ENCODE data around the gene OSTN. TPM values are rescaled to one million over a fixed set of nuclear protein-coding genes. Genes with fewer than 3 reads are reported as not detected.

OSTN gene
- polyA plus RNA-seq, 1 experiment, result not detected

DNA sequence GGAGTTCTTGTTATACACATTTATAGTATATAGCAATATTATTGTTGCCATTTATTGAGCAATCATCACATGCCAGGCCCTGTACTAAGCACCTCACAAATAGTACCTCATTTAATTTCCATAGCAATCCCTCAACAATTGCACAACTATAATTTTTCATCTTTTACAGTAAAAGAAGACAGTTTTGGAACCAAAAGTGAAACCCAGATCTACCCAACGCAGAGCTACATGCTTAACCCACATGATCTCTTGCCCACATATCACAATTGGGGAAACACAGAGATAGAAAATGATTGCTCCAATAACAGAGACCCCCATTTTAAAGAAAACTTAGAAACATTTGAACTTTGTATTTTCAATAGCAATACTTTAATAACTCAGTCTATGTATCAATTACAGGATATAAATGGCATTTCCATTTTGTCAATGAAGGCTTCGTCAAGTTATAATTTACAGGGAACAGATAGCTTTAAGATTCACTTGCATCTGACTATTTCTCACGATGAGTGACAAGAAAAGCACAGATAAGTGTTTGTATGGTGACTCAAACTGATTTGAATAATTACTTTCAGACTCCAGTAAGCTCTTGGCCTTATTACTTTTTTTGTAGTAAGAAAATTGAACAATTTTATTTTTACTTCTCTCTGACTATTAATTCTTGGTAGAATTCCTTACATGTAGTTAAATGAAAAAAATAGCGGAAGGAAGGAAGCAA, 91.4 kb downstream of the OSTN start:
- Histone ChIP-seq H3K36me3 (ENCODE audit: control insufficient read depth, insufficient read depth, low read length) (no peaks in the 10 kb centered on the region), H3K27me3 (ENCODE audit: control insufficient read depth, insufficient read depth, low read length) (no peaks in the 10 kb centered on the region), H3K4me3 (ENCODE audit: low read depth, low read length) (no peak overlapping the region)
- ChIA-PET POLR2A (no interaction called here), CTCF (interaction anchor here (0.7 kb wide), 1 partner anchor 29 kb away, joined by 3 read pairs; no protein-coding TSS in a partner anchor)
- DNase-seq (ENCODE audit: low read depth), result no peak
- TF ChIP-seq CTCF (IDR thresholded peaks at IDR 0.05; ENCODE audit: insufficient read depth, low read depth, low read length), result no peak

DNA sequence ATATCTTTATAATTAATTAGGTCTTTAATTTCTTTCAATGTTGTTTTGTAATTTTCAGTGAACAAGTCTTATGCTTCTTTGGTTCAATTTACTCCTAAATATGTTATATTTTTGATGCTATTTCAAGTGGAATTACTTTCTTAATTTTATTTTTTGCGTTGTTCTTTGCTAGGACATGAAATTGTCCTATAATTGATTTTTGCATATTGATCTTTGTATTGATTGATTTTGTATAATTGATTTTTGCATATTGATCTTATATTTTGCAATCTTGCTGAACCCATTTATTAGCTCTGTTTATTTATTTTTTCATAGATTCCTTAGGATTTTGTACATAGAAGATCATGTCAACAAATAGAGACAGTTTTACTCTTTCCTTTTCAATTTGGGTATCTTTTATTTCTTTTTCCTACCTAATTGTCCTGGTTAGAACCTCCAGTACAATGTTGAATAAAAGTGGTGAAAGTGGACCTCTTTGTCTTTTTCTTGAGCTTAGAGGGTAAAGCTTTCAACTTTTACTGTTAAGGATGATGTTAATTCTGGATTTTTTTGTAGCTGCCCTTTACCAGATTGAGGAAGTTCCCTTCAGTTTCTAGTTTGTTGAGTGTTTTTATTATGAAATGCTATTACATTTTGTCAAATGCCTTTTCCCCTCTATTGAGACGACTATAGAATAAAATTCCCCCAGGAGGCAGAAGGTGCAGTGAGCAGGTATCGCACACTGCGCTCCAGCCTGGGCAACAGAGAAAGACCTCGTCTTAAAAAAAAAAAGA, 93.4 kb downstream of the OSTN start:
- Histone ChIP-seq H3K27me3 (ENCODE audit: control insufficient read depth, insufficient read depth, low read length) (no peaks in the 10 kb centered on the region), H3K36me3 (ENCODE audit: control insufficient read depth, insufficient read depth, low read length) (no peaks in the 10 kb centered on the region), H3K4me3 (ENCODE audit: low read depth, low read length) (no peak overlapping the region)
- ChIA-PET CTCF (no interaction called here), POLR2A (no interaction called here)
- no peak for TF ChIP-seq CTCF (IDR thresholded peaks at IDR 0.05; ENCODE audit: insufficient read depth, low read depth, low read length)
- DNase-seq (ENCODE audit: low read depth), result no peak

- CTCF ChIA-PET, result interaction anchor here (1.3 kb wide), 1 partner anchor 10 kb away, joined by 3 read pairs; no protein-coding TSS in a partner anchor
These were observed 95.2 kb downstream of the OSTN start for GRCh38 chr3:191294291-191294690.

GRCh38 chr3:191296041-191296541, 97.0 kb downstream of the OSTN start:
- CTCF ChIA-PET, result no interaction called here
- no peaks in the 10 kb centered on the region for H3K36me3 ChIP-seq (ENCODE audit: control insufficient read depth, insufficient read depth, low read length)
- POLR2A ChIA-PET, result no interaction called here
- H3K27me3 ChIP-seq (ENCODE audit: control insufficient read depth, insufficient read depth, low read length), result no peaks in the 10 kb centered on the region
- H3K4me3 ChIP-seq (ENCODE audit: low read depth, low read length), result no peak overlapping the region
- no peak for TF ChIP-seq CTCF (IDR thresholded peaks at IDR 0.05; ENCODE audit: insufficient read depth, low read depth, low read length)
- DNase-seq (ENCODE audit: low read depth), result no peak

More at GRCh38 chr3:191294291-191294690, 95.2 kb downstream of the OSTN start:
- POLR2A ChIA-PET, result no interaction called here
- Histone ChIP-seq H3K27me3 (ENCODE audit: control insufficient read depth, insufficient read depth, low read length) (no peaks in the 10 kb centered on the region), H3K36me3 (ENCODE audit: control insufficient read depth, insufficient read depth, low read length) (no peaks in the 10 kb centered on the region), H3K4me3 (ENCODE audit: low read depth, low read length) (no peak overlapping the region)
- DNase-seq (ENCODE audit: low read depth), result no peak
- no peak for TF ChIP-seq CTCF (IDR thresholded peaks at IDR 0.05; ENCODE audit: insufficient read depth, low read depth, low read length)

- CTCF ChIA-PET, result no interaction called here
- POLR2A ChIA-PET, result no interaction called here
- Histone ChIP-seq H3K36me3 (ENCODE audit: control insufficient read depth, insufficient read depth, low read length) (no peaks in the 10 kb centered on the region), H3K27me3 (ENCODE audit: control insufficient read depth, insufficient read depth, low read length) (no peaks in the 10 kb centered on the region), H3K4me3 (ENCODE audit: low read depth, low read length) (no peak overlapping the region)
- TF ChIP-seq CTCF (IDR thresholded peaks at IDR 0.05; ENCODE audit: insufficient read depth, low read depth, low read length), result no peak
- no peak for DNase-seq (ENCODE audit: low read depth)
These were observed 99.8 kb downstream of the OSTN start for GRCh38 chr3:191298846-191299245.
